ENCODE data around the gene FIS1. TPM values are rescaled to one million over a fixed set of nuclear protein-coding genes. Genes with fewer than 3 reads are reported as not detected.

FIS1 gene
- total RNA-seq, 4 donors from 2014 or later: 143 to 289 (median 231) TPM

DNA sequence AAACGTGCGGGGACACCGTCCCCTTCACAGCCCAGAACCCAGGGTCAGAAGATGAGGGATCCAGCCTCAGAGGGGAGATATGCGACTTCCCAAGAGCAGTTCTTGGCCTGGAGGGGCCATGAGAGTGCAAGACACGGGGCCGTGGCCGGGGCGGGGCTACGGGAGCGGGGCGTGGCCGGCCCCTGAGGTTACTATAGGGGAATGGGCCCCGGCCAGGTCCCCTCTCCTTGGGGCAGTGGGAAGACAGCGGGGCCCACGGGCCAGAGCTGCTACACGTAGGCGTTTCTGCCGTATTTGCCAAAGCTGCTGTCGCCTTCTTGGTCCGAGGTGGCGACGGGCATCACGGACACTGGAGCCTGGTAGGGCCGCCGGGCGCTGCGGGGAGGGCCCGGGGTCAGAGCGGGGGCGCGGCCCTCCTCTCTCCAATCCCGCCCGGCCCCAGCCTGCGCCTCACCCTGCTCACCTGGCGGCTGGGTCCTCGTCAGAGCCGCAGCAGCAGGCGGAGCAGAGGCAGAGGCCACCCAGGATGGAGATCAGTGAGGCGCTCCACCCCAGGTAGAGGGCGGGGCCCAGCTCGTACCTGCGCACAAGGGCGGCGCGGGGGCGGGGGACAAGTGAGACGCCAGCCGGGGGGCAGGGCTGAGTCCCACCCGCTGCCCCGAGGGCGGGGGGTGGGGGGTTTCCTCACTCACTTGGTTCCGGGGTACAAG is 12.6 kb downstream of the FIS1 start:
- peak overlapping the region in 3 of 4 donors; percentile 72 to 98 (median 86) for H3K27ac ChIP-seq
- H3K4me1 ChIP-seq: peaks cover 0 to 28% (median 0%) of the 10 kb centered on the region in 4 donors
- peak in 2 of 3 donors; percentile 90 to 91 for DNase-seq
- TF ChIP-seq, protein P1, sequence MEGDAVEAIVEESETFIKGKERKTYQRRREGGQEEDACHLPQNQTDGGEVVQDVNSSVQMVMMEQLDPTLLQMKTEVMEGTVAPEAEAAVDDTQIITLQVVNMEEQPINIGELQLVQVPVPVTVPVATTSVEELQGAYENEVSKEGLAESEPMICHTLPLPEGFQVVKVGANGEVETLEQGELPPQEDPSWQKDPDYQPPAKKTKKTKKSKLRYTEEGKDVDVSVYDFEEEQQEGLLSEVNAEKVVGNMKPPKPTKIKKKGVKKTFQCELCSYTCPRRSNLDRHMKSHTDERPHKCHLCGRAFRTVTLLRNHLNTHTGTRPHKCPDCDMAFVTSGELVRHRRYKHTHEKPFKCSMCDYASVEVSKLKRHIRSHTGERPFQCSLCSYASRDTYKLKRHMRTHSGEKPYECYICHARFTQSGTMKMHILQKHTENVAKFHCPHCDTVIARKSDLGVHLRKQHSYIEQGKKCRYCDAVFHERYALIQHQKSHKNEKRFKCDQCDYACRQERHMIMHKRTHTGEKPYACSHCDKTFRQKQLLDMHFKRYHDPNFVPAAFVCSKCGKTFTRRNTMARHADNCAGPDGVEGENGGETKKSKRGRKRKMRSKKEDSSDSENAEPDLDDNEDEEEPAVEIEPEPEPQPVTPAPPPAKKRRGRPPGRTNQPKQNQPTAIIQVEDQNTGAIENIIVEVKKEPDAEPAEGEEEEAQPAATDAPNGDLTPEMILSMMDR (IDR thresholded peaks at IDR 0.05): peak in 1 of 6 experiments; percentile 15
- peak in 1 of 2 donors; percentile 73 for TF ChIP-seq POLR2A (IDR thresholded peaks at IDR 0.05)
- peak overlapping the region in 2 of 4 donors; percentile 41 for H3K4me3 ChIP-seq
- no peaks in the 10 kb centered on the region for H3K27me3 ChIP-seq
- H3K9me3 ChIP-seq: no peaks in the 10 kb centered on the region
- peaks cover 0 to 12% (median 0%) of the 10 kb centered on the region in 3 donors for H3K36me3 ChIP-seq

DNA sequence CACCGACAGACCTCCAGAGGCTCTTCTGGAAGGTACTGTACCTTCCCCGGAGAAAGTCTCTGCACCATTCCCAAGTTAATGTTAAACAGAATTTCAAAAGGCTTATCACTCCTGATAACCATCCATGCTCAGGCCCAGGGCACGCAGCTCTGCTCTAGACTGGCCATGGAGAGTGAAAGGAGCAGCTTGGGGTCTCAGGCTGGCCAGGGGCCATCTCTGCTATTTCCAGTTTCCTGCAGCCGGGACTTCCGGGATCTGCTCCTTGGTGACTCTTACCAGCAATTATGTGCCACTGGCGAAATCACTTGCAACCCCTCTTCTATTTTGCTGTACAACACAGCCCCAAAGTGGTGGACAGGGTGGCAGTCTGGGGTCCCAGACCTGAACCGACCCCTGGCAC is 13.2 kb downstream of the FIS1 start:
- Histone ChIP-seq H3K4me1 (peaks cover 0 to 26% (median 0%) of the 10 kb centered on the region in 4 donors), H3K27me3 (no peaks in the 10 kb centered on the region), H3K27ac (peak overlapping the region in 3 of 4 donors; percentile 72 to 98 (median 86)), H3K9me3 (no peaks in the 10 kb centered on the region), H3K36me3 (peaks cover 0 to 16% (median 0%) of the 10 kb centered on the region in 3 donors), H3K4me3 (peak overlapping the region in 2 of 4 donors; percentile 41)
- no peak for TF ChIP-seq POLR2A (IDR thresholded peaks at IDR 0.05)
- TF ChIP-seq, protein P1 (IDR thresholded peaks at IDR 0.05): no peak
- peak in 1 of 3 donors; percentile 58 for DNase-seq

DNA sequence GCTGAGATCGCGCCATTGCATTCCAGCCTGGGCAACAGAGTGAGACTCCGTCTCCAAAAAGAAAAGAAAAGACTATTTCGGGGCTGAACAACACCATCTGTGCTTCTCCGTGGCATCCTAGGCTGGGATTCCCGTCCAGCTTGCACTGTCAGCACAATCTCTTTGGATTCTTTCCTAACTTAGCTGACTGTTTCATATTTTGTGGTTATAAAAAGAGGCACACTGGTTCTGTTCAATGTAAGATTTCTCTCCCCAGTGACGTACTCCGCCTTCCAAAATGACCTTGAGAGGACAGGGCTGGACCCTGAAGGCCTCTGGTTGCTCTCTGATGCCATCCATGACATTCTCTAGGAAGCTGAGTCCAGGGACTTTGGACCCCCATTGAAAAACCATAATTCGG is 18.2 kb downstream of the FIS1 start:
- no peak overlapping the region for H3K27ac ChIP-seq
- peaks cover 0 to 8% (median 0%) of the 10 kb centered on the region in 4 donors for H3K4me1 ChIP-seq
- no peak overlapping the region for H3K4me3 ChIP-seq
- H3K9me3 ChIP-seq: no peaks in the 10 kb centered on the region
- no peak for DNase-seq
- H3K27me3 ChIP-seq: no peaks in the 10 kb centered on the region
- no peak for TF ChIP-seq POLR2A (IDR thresholded peaks at IDR 0.05)
- TF ChIP-seq, protein P1 (IDR thresholded peaks at IDR 0.05): no peak
- peaks cover 0 to 59% (median 0%) of the 10 kb centered on the region in 3 donors for H3K36me3 ChIP-seq

GRCh38 chr7:101225650-101226049 is 19.2 kb downstream of the FIS1 start:
- H3K36me3 ChIP-seq: peaks cover 0 to 59% (median 0%) of the 10 kb centered on the region in 3 donors

DNA sequence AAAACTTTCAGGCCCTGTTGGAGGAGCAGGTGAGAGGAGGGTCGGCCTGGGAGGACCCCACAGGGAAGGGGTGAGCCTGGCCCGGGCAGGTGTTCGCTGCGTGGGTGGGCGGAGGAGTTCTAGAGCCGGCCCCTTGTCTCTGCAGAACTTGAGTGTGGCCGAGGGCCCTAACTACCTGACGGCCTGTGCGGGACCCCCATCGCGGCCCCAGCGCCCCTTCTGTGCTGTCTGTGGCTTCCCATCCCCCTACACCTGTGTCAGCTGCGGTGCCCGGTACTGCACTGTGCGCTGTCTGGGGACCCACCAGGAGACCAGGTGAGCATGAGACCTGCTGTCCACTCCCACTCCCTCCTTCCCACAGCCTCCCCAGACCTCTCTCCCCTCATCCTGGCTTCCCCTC is 21.4 kb downstream of the FIS1 start:
- no peak for DNase-seq
- H3K4me1 ChIP-seq: peaks cover 0 to 22% (median 5%) of the 10 kb centered on the region in 4 donors
- H3K27ac ChIP-seq: no peak overlapping the region
- TF ChIP-seq, protein P1 (IDR thresholded peaks at IDR 0.05): no peak
- TF ChIP-seq POLR2A (IDR thresholded peaks at IDR 0.05): no peak
- peaks cover 0 to 54% (median 0%) of the 10 kb centered on the region in 3 donors for H3K36me3 ChIP-seq
- no peaks in the 10 kb centered on the region for H3K9me3 ChIP-seq
- no peak overlapping the region for H3K4me3 ChIP-seq
- no peaks in the 10 kb centered on the region for H3K27me3 ChIP-seq

More at GRCh38 chr7:101225650-101226049, 19.2 kb downstream of the FIS1 start:
- TF ChIP-seq, protein P1 (IDR thresholded peaks at IDR 0.05): no peak
- TF ChIP-seq POLR2A (IDR thresholded peaks at IDR 0.05): no peak
- H3K27ac ChIP-seq: no peak overlapping the region
- H3K27me3 ChIP-seq: no peaks in the 10 kb centered on the region
- no peak for DNase-seq
- H3K4me3 ChIP-seq: no peak overlapping the region
- no peaks in the 10 kb centered on the region for H3K9me3 ChIP-seq
- H3K4me1 ChIP-seq: peaks cover 0 to 2% (median 0%) of the 10 kb centered on the region in 4 donors

Data from Peyer's patch (tissue), 4 donors.